HepG2 (cell line): ENCODE results near the gene RAD23A. TPM values are rescaled to one million over a fixed set of nuclear protein-coding genes. Genes with fewer than 3 reads are reported as not detected.

Experiments used
- CBFB ChIP-seq: sonication (generic); formaldehyde crosslinking; IDR thresholded peaks from 2 replicates; pipeline ENCODE4 v1.4.0; 2020; ENCODE audit warnings: missing genetic modification reagents
- CBX1 ChIP-seq: IDR thresholded peaks from one replicate; pipeline ENCODE4 v1.6.1; 2016; ENCODE audit warnings: antibody characterized with exemption, low read depth
- CBX5 ChIP-seq: sonication (generic); formaldehyde crosslinking; IDR thresholded peaks from 2 replicates; pipeline ENCODE4 v1.4.0; 2020; ENCODE audit warnings: missing genetic modification reagents, borderline replicate concordance
- FOXA1 ChIP-seq, 2 experiments: fragments of 450-650 bp in 1 of 2; sonication (generic) in 1 of 2; formaldehyde crosslinking in 1 of 2; IDR thresholded peaks; 2 replicates each; pipeline versions ENCODE4 v1.4.0 to v1.6.1; 2016 to 2020; ENCODE audit warnings: missing genetic modification reagents in 1 of 2
- FOXP4 ChIP-seq: sonication (generic); formaldehyde crosslinking; IDR thresholded peaks from 2 replicates; pipeline ENCODE4 v1.4.0; 2020; ENCODE audit warnings: missing genetic modification reagents
- GABPA ChIP-seq, 2 experiments: IDR thresholded peaks; 2 replicates each; pipeline ENCODE4 v1.6.1; 2011 to 2016; ENCODE audit warnings: low read depth in 2 of 2, low read length in 1 of 2, missing biosample characterization in 1 of 2, missing genetic modification characterization in 1 of 2
- JARID2 ChIP-seq: sonication (generic); formaldehyde crosslinking; IDR thresholded peaks from 2 replicates; pipeline ENCODE4 v1.8.1; 2023; ENCODE audit warnings: missing genetic modification reagents, inconsistent platforms; ENCODE audit not compliant: insufficient replicate concordance
- JUN ChIP-seq: sonication (generic); formaldehyde crosslinking; IDR thresholded peaks from 2 replicates; pipeline ENCODE4 v1.4.0; 2020; ENCODE audit warnings: mild to moderate bottlenecking, missing genetic modification reagents
- NCOA1 ChIP-seq: sonication (generic); formaldehyde crosslinking; IDR thresholded peaks from 2 replicates; pipeline ENCODE4 v1.9.0; 2021; ENCODE audit warnings: missing genetic modification reagents
- NFIB ChIP-seq: sonication (generic); formaldehyde crosslinking; IDR thresholded peaks from 2 replicates; pipeline ENCODE4 v1.9.0; 2021; ENCODE audit warnings: missing genetic modification reagents, mild to moderate bottlenecking, borderline replicate concordance
- NR3C1 ChIP-seq: sonication (generic); formaldehyde crosslinking; IDR thresholded peaks from 2 replicates; pipeline ENCODE4 v1.4.0; 2020; ENCODE audit warnings: missing genetic modification reagents
- ONECUT2 ChIP-seq: sonication (generic); formaldehyde crosslinking; IDR thresholded peaks from 2 replicates; pipeline ENCODE4 v1.4.0; 2020; ENCODE audit warnings: missing genetic modification reagents
- RELA ChIP-seq: sonication (generic); formaldehyde crosslinking; IDR thresholded peaks from 2 replicates; pipeline ENCODE4 v1.4.0; 2020; ENCODE audit warnings: missing genetic modification reagents
- TCF7 ChIP-seq: sonication (generic); IDR thresholded peaks from 2 replicates; pipeline ENCODE4 v1.6.1; 2016; ENCODE audit warnings: antibody characterized with exemption, low read depth
- ZBTB7B ChIP-seq: sonication (generic); formaldehyde crosslinking; IDR thresholded peaks from 2 replicates; pipeline ENCODE4 v1.4.0; 2020; ENCODE audit warnings: missing genetic modification reagents
- ZC3H13 ChIP-seq: sonication (generic); formaldehyde crosslinking; IDR thresholded peaks from 2 replicates; pipeline ENCODE4 v1.8.1; 2023; ENCODE audit warnings: mild to moderate bottlenecking, missing genetic modification reagents, moderate library complexity
- ZFYVE20 ChIP-seq: sonication (generic); formaldehyde crosslinking; IDR thresholded peaks from 2 replicates; pipeline ENCODE4 v1.8.0; 2023; ENCODE audit warnings: low read depth, mild to moderate bottlenecking, moderate library complexity, missing genetic modification reagents, borderline replicate concordance
- ZNF138 ChIP-seq: sonication (generic); formaldehyde crosslinking; IDR thresholded peaks from 2 replicates; pipeline ENCODE4 v1.5.0; 2020; ENCODE audit warnings: mild to moderate bottlenecking, low read depth, missing genetic modification reagents
- ZNF143 ChIP-seq: sonication (generic); formaldehyde crosslinking; IDR thresholded peaks from 2 replicates; pipeline ENCODE4 v1.4.0; 2020; ENCODE audit warnings: missing genetic modification reagents
- ZNF574 ChIP-seq: sonication (generic); formaldehyde crosslinking; IDR thresholded peaks from 2 replicates; pipeline ENCODE4 v1.4.0; 2020; ENCODE audit warnings: missing genetic modification reagents
- ZNF577 ChIP-seq: sonication (generic); formaldehyde crosslinking; IDR thresholded peaks from 2 replicates; pipeline ENCODE4 v1.4.0; 2020; ENCODE audit warnings: mild to moderate bottlenecking, low read depth, missing genetic modification reagents, borderline replicate concordance
- ZNF883 ChIP-seq: sonication (generic); formaldehyde crosslinking; IDR thresholded peaks from 2 replicates; pipeline ENCODE4 v1.5.1; 2020; ENCODE audit warnings: mild to moderate bottlenecking, missing genetic modification reagents; ENCODE audit errors: not compliant biosample characterization
- ZXDC ChIP-seq: sonication (generic); formaldehyde crosslinking; IDR thresholded peaks from 2 replicates; pipeline ENCODE4 v1.5.0; 2020; ENCODE audit warnings: mild to moderate bottlenecking, missing genetic modification reagents
- polyA plus RNA-seq, 8 experiments: library from polyadenylated mRNA; depleted of rRNA in 3 of 8; stranded (reverse) in 7 of 8; unstranded in 1 of 8; fragments of >200 nt; fragmentation: Illumina TruSeq in 4 of 8; extraction: Trizol in 4 of 8; gene quantifications; 2 replicates each; pipeline versions ENCODE4 v1.2.1 to v1.2.3, GENCODE V29; 2011 to 2016; ENCODE audit warnings: low read depth in 4 of 8, missing spikeins in 1 of 8, mixed read lengths in 1 of 8; ENCODE audit not compliant: insufficient read depth in 1 of 8
- total RNA-seq, 5 experiments: library from RNA; depleted of rRNA; stranded (reverse); fragments of >200 nt; fragmentation: Illumina TruSeq; extraction: Trizol; gene quantifications; 2 replicates each; pipeline ENCODE4 v1.2.3, GENCODE V29; 2016; ENCODE audit warnings: low read depth in 1 of 5

Gene RAD23A
- total and polyA plus RNA-seq, 2 of the 13 experiments (the other 11 are each of a cell fraction or from before 2014, with no cell fraction given), result 42.5 to 54.2 TPM

- TF ChIP-seq CBX5 (CRISPR knock-in tag), result no peak
- TF ChIP-seq NR3C1 (CRISPR knock-in tag), result no peak
- TF ChIP-seq ZNF577 (CRISPR knock-in tag), result no peak
- TF ChIP-seq CBFB (CRISPR knock-in tag), result no peak
- no peak for TF ChIP-seq ZFYVE20
- 0 out of 2 replicates have a peak, but pooled peaks have one; percentile 17 for TF ChIP-seq ZNF574
- TF ChIP-seq ZNF883 (CRISPR knock-in tag), result no peak
- no peak for TF ChIP-seq NFIB
- TF ChIP-seq CBX1, result no peak
- TF ChIP-seq FOXA1 (IDR thresholded peaks at IDR 0.05), result no peak
- no peak for TF ChIP-seq FOXA1 (CRISPR knock-in tag; IDR thresholded peaks at IDR 0.05)
- TF ChIP-seq ZNF138, result no peak
- TF ChIP-seq TCF7, result no peak
- TF ChIP-seq NCOA1 (CRISPR knock-in tag), result no peak
- TF ChIP-seq JUN (CRISPR knock-in tag), result no peak
- no peak for TF ChIP-seq ZXDC (CRISPR knock-in tag)
- TF ChIP-seq ZBTB7B (CRISPR knock-in tag), result no peak
- TF ChIP-seq ZC3H13 (CRISPR knock-in tag), result no peak
- no peak for TF ChIP-seq RELA (CRISPR knock-in tag)
- no peak for TF ChIP-seq ZNF143 (CRISPR knock-in tag)
- no peak for TF ChIP-seq ONECUT2
- TF ChIP-seq GABPA (IDR thresholded peaks at IDR 0.05; ENCODE audit: low read depth, low read length), result no peak
- peak; percentile 33 for TF ChIP-seq GABPA (CRISPR knock-in tag; IDR thresholded peaks at IDR 0.05; ENCODE audit: low read depth)
- peak; percentile 47; the same call in 1 of the 2 replicates for TF ChIP-seq FOXP4
- no peak for TF ChIP-seq JARID2 (CRISPR knock-in tag)
Measured at GRCh38 chr19:12913851-12914690, 31.6 kb upstream of the RAD23A start (continued).
